HAP-1 (cell line): ENCODE measurements around the gene VGLL4.

Experiments used
- DNase-seq, 2 experiments: peaks; one replicate each; pipeline ENCODE4 v3.0.0-alpha.2; 2016 to 2020; ENCODE audit warnings: low spot score in 2 of 2
- H3K27me3 ChIP-seq: fragments of 250-450 bp; sonication (Bioruptor Pico); 2 replicates; pipeline ENCODE4 v1.5.1; 2020; ENCODE audit warnings: low read depth, mild to moderate bottlenecking, moderate library complexity
- H3K36me3 ChIP-seq: fragments of 250-450 bp; sonication (Bioruptor Pico); replicated peaks from 2 replicates; pipeline ENCODE4 v1.5.1; 2020; ENCODE audit warnings: mild to moderate bottlenecking
- H3K4me1 ChIP-seq: fragments of 250-450 bp; sonication (Bioruptor Pico); 2 replicates; pipeline ENCODE4 v1.5.1; 2020; ENCODE audit warnings: mild to moderate bottlenecking
- H3K4me3 ChIP-seq: fragments of 250-450 bp; sonication (Bioruptor Pico); 2 replicates; pipeline ENCODE4 v1.5.1; 2020; ENCODE audit warnings: mild to moderate bottlenecking, moderate library complexity
- H3K9me3 ChIP-seq: fragments of 250-450 bp; sonication (Bioruptor Pico); 2 replicates; pipeline ENCODE4 v1.5.1; 2020; ENCODE audit warnings: mild to moderate bottlenecking, moderate library complexity
- in situ Hi-C: fragments of 300-500 bp; cut with MboI; formaldehyde crosslinking; loops from 3 replicates; pipeline ENCODE4 v1.14.3; 2020; ENCODE audit warnings: low sequenced_read_pairs, inconsistent platforms, mixed read lengths

Gene VGLL4

GRCh38 chr3:11542551-11542950 is 101.2 kb downstream of the VGLL4 start:
- H3K9me3 ChIP-seq, result no peaks in the 10 kb centered on the region
- in situ Hi-C loops, result no loop called here
- H3K4me3 ChIP-seq, result no peak overlapping the region
- H3K4me1 ChIP-seq, result no peaks in the 10 kb centered on the region
- H3K27me3 ChIP-seq, result no peaks in the 10 kb centered on the region
- H3K36me3 ChIP-seq, result no peaks in the 10 kb centered on the region
- DNase-seq, result no peak

GRCh38 chr3:11541321-11542303 is 102.1 kb downstream of the VGLL4 start:
- no peaks in the 10 kb centered on the region for H3K36me3 ChIP-seq
- H3K9me3 ChIP-seq, result no peaks in the 10 kb centered on the region
- no peak for DNase-seq
- H3K4me1 ChIP-seq, result no peaks in the 10 kb centered on the region
- H3K4me3 ChIP-seq, result no peak overlapping the region
- in situ Hi-C loops, result no loop called here
- no peaks in the 10 kb centered on the region for H3K27me3 ChIP-seq

- Histone ChIP-seq H3K4me1 (no peaks in the 10 kb centered on the region), H3K36me3 (no peaks in the 10 kb centered on the region), H3K9me3 (no peaks in the 10 kb centered on the region), H3K4me3 (no peak overlapping the region), H3K27me3 (no peaks in the 10 kb centered on the region)
- in situ Hi-C loops, result no loop called here
- no peak for DNase-seq
Measured at GRCh38 chr3:11539677-11540076, 104.0 kb downstream of the VGLL4 start.

- H3K9me3 ChIP-seq, result no peaks in the 10 kb centered on the region
- no peak overlapping the region for H3K4me3 ChIP-seq
- in situ Hi-C loops, result no loop called here
- H3K27me3 ChIP-seq, result no peaks in the 10 kb centered on the region
- no peaks in the 10 kb centered on the region for H3K36me3 ChIP-seq
- H3K4me1 ChIP-seq, result no peaks in the 10 kb centered on the region
- DNase-seq, result no peak
Measured at GRCh38 chr3:11539218-11539617, 104.5 kb downstream of the VGLL4 start.

- DNase-seq, result no peak
- Histone ChIP-seq H3K9me3 (no peaks in the 10 kb centered on the region), H3K4me1 (no peaks in the 10 kb centered on the region), H3K36me3 (no peaks in the 10 kb centered on the region), H3K4me3 (no peak overlapping the region), H3K27me3 (no peaks in the 10 kb centered on the region)
- in situ Hi-C loops, result no loop called here
Measured at GRCh38 chr3:11538581-11538980, 105.1 kb downstream of the VGLL4 start.

- no peaks in the 10 kb centered on the region for H3K9me3 ChIP-seq
- no peak for DNase-seq
- no peaks in the 10 kb centered on the region for H3K36me3 ChIP-seq
- H3K27me3 ChIP-seq, result no peaks in the 10 kb centered on the region
- no peaks in the 10 kb centered on the region for H3K4me1 ChIP-seq
- in situ Hi-C loops, result no loop called here
- no peak overlapping the region for H3K4me3 ChIP-seq
Measured at GRCh38 chr3:11536936-11537612, 106.6 kb downstream of the VGLL4 start.

GRCh38 chr3:11536132-11536935 is 107.4 kb downstream of the VGLL4 start:
- in situ Hi-C loops, result no loop called here
- no peak overlapping the region for H3K4me3 ChIP-seq
- no peak for DNase-seq

GRCh38 chr3:11535243-11535960 is 108.3 kb downstream of the VGLL4 start:
- DNase-seq, result no peak
- no peak overlapping the region for H3K4me3 ChIP-seq
- H3K4me1 ChIP-seq, result no peaks in the 10 kb centered on the region
- no peaks in the 10 kb centered on the region for H3K36me3 ChIP-seq
- H3K9me3 ChIP-seq, result no peaks in the 10 kb centered on the region
- no peaks in the 10 kb centered on the region for H3K27me3 ChIP-seq
- in situ Hi-C loops, result no loop called here

More at GRCh38 chr3:11536132-11536935, 107.4 kb downstream of the VGLL4 start:
- Histone ChIP-seq H3K9me3 (no peaks in the 10 kb centered on the region), H3K36me3 (no peaks in the 10 kb centered on the region), H3K27me3 (no peaks in the 10 kb centered on the region), H3K4me1 (no peaks in the 10 kb centered on the region)

- no peak overlapping the region for H3K4me3 ChIP-seq
- H3K27me3 ChIP-seq, result no peaks in the 10 kb centered on the region
- H3K9me3 ChIP-seq, result no peaks in the 10 kb centered on the region
- no peak for DNase-seq
- in situ Hi-C loops, result no loop called here
- no peaks in the 10 kb centered on the region for H3K36me3 ChIP-seq
- H3K4me1 ChIP-seq, result no peaks in the 10 kb centered on the region
Measured at GRCh38 chr3:11534793-11535101, 109.0 kb downstream of the VGLL4 start.

- Histone ChIP-seq H3K9me3 (no peaks in the 10 kb centered on the region), H3K27me3 (no peaks in the 10 kb centered on the region), H3K4me1 (no peaks in the 10 kb centered on the region), H3K4me3 (no peak overlapping the region), H3K36me3 (no peaks in the 10 kb centered on the region)
- in situ Hi-C loops, result no loop called here
- no peak for DNase-seq
Measured at GRCh38 chr3:11534011-11534792, 109.5 kb downstream of the VGLL4 start.

- H3K4me1 ChIP-seq, result no peaks in the 10 kb centered on the region
- H3K4me3 ChIP-seq, result no peak overlapping the region
- in situ Hi-C loops, result no loop called here
- no peaks in the 10 kb centered on the region for H3K9me3 ChIP-seq
- H3K36me3 ChIP-seq, result no peaks in the 10 kb centered on the region
- no peaks in the 10 kb centered on the region for H3K27me3 ChIP-seq
- no peak for DNase-seq
Measured at GRCh38 chr3:11532931-11533391, 110.8 kb downstream of the VGLL4 start.

GRCh38 chr3:11530153-11530721 is 113.5 kb downstream of the VGLL4 start:
- Histone ChIP-seq H3K9me3 (no peaks in the 10 kb centered on the region), H3K27me3 (no peaks in the 10 kb centered on the region), H3K4me1 (no peaks in the 10 kb centered on the region), H3K4me3 (no peak overlapping the region), H3K36me3 (no peaks in the 10 kb centered on the region)
- in situ Hi-C loops, result no loop called here
- DNase-seq, result no peak
